Erythroblast (primary cell): Measurements from ENCODE around the gene UBE2O.

Source experiments
- GATA1 ChIP-seq: IDR thresholded peaks from 2 replicates; pipeline ENCODE4 v1.6.1; 2011; ENCODE audit warnings: low read depth, mild to moderate bottlenecking, control low read depth, low read length, moderate library complexity
- POLR2A ChIP-seq: IDR thresholded peaks from 2 replicates; pipeline ENCODE4 v1.6.1; 2011; ENCODE audit warnings: mild to moderate bottlenecking, low read length

GRCh38 chr17:76402711-76403110 lies 50.2 kb downstream of the UBE2O start:
- TF ChIP-seq POLR2A (no peak), GATA1 (no peak)
